Endothelial cell (in vitro differentiated cells): Measurements from ENCODE around the gene KCNMA1. TPM values are rescaled to one million over a fixed set of nuclear protein-coding genes. Genes with fewer than 3 reads are reported as not detected.

Experiments
- DNase-seq: peaks from one replicate; pipeline ENCODE4 v3.0.0; 2021; ENCODE audit warnings: low spot score
- H3K27ac Mint-ChIP-seq: one replicate; pipeline ENCODE4 v1.8.0; 2021; ENCODE audit warnings: mixed read lengths, inconsistent platforms; ENCODE audit not compliant: unreplicated experiment
- H3K27me3 Mint-ChIP-seq: one replicate; pipeline ENCODE4 v1.8.0; 2021; ENCODE audit warnings: mild to moderate bottlenecking, moderate library complexity, mixed read lengths, inconsistent platforms; ENCODE audit not compliant: unreplicated experiment
- H3K36me3 Mint-ChIP-seq: one replicate; pipeline ENCODE4 v1.8.0; 2021; ENCODE audit warnings: mild to moderate bottlenecking, low read depth, mixed read lengths, inconsistent platforms; ENCODE audit not compliant: unreplicated experiment
- H3K4me1 Mint-ChIP-seq: one replicate; pipeline ENCODE4 v1.8.0; 2021; ENCODE audit warnings: mild to moderate bottlenecking, mixed read lengths, inconsistent platforms; ENCODE audit not compliant: unreplicated experiment
- H3K4me3 Mint-ChIP-seq: one replicate; pipeline ENCODE4 v1.8.0; 2021; ENCODE audit warnings: mild to moderate bottlenecking, mixed read lengths, inconsistent platforms; ENCODE audit not compliant: unreplicated experiment
- H3K9me3 Mint-ChIP-seq: one replicate; pipeline ENCODE4 v1.8.0; 2021; ENCODE audit warnings: mixed read lengths, inconsistent platforms; ENCODE audit not compliant: unreplicated experiment
- CTCF ChIP-seq: fragments of 200-600 bp; sonication (generic); IDR thresholded peaks from one replicate; pipeline ENCODE4 v1.5.0; 2021; ENCODE audit warnings: antibody characterized with exemption; ENCODE audit not compliant: unreplicated experiment
- total RNA-seq: library from RNA; stranded (reverse); fragmentation: NEBNext Ultra II Directional; extraction: Animal tissue kit (Norgen Biotek cat#: 25700); gene quantifications from one replicate; pipeline ENCODE4 v1.2.1, GENCODE V29; 2021; ENCODE audit not compliant: unreplicated experiment

The KCNMA1 gene
- total RNA-seq, 1 donor from 2014 or later, result 5.1 TPM

GRCh38 chr10:77474386-77474785 lies 163.2 kb downstream of the KCNMA1 start:
- no peak for DNase-seq
- Mint-ChIP-seq H3K4me3 (no peak overlapping the region), H3K27ac (no peak overlapping the region), H3K4me1 (no peaks in the 10 kb centered on the region), H3K27me3 (no peaks in the 10 kb centered on the region), H3K9me3 (no peaks in the 10 kb centered on the region), H3K36me3 (no peaks in the 10 kb centered on the region)
- no peak for TF ChIP-seq CTCF

DNA sequence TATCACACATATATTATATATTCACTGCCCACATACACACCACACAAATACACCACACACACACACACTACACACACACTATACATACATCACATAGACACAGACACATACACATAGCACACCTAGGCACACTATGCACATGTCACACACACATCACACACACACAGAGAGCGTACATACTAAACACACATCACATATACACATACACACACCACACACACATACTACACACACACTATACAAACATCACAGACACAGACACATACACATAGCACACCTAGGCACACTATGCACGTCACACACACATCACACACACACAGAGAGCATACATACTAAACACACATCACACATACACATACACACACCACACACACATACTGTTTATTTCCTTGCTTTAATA lies 165.5 kb downstream of the KCNMA1 start:
- no peak overlapping the region for H3K27ac Mint-ChIP-seq
- no peak overlapping the region for H3K4me3 Mint-ChIP-seq
- H3K9me3 Mint-ChIP-seq, result no peaks in the 10 kb centered on the region
- TF ChIP-seq CTCF, result no peak
- H3K4me1 Mint-ChIP-seq, result no peaks in the 10 kb centered on the region
- no peaks in the 10 kb centered on the region for H3K36me3 Mint-ChIP-seq
- H3K27me3 Mint-ChIP-seq, result no peaks in the 10 kb centered on the region
- no peak for DNase-seq

GRCh38 chr10:77471069-77471536 lies 166.5 kb downstream of the KCNMA1 start:
- DNase-seq, result no peak
- Mint-ChIP-seq H3K4me1 (no peaks in the 10 kb centered on the region), H3K36me3 (no peaks in the 10 kb centered on the region), H3K9me3 (no peaks in the 10 kb centered on the region), H3K27me3 (no peaks in the 10 kb centered on the region), H3K4me3 (no peak overlapping the region), H3K27ac (no peak overlapping the region)
- TF ChIP-seq CTCF, result no peak

GRCh38 chr10:77467422-77467963 lies 170.1 kb downstream of the KCNMA1 start:
- Mint-ChIP-seq H3K36me3 (no peaks in the 10 kb centered on the region), H3K27me3 (no peaks in the 10 kb centered on the region), H3K27ac (no peak overlapping the region), H3K4me3 (no peak overlapping the region), H3K4me1 (no peaks in the 10 kb centered on the region), H3K9me3 (no peaks in the 10 kb centered on the region)
- no peak for TF ChIP-seq CTCF
- DNase-seq, result no peak

DNA sequence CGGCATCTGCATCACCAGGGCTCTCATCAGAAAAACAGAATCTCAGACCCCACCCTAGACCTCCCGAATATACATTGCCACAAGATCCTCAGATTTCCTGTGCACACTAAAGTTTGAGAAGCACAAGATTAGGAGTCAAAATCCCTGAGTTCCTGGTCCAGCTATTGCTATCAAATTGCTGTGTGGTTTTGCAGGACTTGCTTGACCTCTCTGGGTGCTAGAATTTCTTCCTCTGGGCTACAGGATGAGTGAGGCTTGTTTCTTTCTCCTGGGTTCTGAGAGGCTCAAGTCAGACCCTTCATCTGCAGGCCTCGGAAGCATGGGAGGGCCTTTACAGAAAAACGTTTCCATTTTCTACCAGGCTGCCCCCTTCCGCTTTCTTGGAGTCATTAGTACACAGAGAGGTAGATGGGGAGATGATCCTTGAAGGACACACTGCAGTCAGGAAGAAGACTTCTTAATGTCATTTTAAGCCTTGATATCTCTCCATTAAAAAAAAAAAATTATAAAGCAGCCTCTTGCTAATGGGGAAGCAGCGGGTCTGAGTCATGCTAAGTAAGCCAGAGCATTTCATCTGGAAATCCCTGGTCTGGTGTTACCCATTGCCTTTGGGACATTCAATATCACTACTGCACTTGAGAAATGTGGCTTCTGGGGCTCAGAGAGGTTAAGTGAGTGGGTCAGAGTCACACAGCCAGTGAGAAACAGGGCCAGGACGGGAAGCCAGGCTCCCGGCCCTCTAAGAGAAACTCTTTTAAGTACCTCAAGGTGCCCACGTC lies 173.5 kb downstream of the KCNMA1 start:
- H3K4me1 Mint-ChIP-seq, result no peaks in the 10 kb centered on the region
- H3K27me3 Mint-ChIP-seq, result peaks cover 5% of the 10 kb centered on the region
- TF ChIP-seq CTCF, result no peak
- DNase-seq, result no peak
- H3K27ac Mint-ChIP-seq, result no peak overlapping the region
- no peaks in the 10 kb centered on the region for H3K9me3 Mint-ChIP-seq
- no peak overlapping the region for H3K4me3 Mint-ChIP-seq
- H3K36me3 Mint-ChIP-seq, result no peaks in the 10 kb centered on the region
